ENCODE results near the gene XIRP1. TPM values are rescaled to one million over a fixed set of nuclear protein-coding genes. Genes with fewer than 3 reads are reported as not detected.

XIRP1 gene, protein sequence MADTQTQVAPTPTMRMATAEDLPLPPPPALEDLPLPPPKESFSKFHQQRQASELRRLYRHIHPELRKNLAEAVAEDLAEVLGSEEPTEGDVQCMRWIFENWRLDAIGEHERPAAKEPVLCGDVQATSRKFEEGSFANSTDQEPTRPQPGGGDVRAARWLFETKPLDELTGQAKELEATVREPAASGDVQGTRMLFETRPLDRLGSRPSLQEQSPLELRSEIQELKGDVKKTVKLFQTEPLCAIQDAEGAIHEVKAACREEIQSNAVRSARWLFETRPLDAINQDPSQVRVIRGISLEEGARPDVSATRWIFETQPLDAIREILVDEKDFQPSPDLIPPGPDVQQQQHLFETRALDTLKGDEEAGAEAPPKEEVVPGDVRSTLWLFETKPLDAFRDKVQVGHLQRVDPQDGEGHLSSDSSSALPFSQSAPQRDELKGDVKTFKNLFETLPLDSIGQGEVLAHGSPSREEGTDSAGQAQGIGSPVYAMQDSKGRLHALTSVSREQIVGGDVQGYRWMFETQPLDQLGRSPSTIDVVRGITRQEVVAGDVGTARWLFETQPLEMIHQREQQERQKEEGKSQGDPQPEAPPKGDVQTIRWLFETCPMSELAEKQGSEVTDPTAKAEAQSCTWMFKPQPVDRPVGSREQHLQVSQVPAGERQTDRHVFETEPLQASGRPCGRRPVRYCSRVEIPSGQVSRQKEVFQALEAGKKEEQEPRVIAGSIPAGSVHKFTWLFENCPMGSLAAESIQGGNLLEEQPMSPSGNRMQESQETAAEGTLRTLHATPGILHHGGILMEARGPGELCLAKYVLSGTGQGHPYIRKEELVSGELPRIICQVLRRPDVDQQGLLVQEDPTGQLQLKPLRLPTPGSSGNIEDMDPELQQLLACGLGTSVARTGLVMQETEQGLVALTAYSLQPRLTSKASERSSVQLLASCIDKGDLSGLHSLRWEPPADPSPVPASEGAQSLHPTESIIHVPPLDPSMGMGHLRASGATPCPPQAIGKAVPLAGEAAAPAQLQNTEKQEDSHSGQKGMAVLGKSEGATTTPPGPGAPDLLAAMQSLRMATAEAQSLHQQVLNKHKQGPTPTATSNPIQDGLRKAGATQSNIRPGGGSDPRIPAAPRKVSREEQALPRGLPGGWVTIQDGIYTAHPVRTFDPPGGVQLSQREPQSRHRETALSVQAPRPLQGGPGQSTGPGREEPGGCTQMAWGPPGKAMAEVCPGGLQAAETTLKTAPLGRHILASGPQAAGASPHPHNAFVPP (N-terminal part only)
- not detected for total RNA-seq
- long read RNA-seq, result 0 reads

DNA sequence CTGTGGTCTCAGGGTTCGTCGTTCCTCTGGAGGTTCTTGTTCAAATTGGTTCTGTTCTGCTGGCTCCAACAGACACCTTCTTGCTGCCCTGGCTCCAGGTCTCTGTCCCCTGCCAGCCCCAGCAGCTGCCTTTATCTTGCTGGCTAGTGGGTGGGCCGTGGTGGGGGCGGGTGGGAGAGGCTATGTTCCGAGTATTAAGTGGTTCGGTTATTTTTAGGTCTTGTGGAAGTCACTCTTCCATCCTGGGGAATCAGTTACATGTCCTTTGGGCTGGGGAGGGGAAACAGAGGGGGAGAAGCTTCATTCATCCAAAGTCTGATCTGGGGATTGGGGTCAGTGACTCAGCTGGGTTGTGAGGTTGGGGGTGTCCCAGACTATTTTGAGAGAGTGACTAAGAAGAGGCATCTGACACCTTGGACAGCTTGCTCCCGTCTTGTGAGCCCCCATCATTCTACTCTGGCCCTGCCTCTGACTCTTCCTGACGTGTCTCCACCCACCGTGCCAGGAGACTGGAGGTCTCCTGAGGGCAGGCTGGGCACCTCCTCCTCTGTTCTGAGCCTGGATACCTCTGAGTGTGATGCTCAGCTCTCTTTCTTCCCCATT, at the start of gene XIRP1:
TSS of gene XIRP1 (minus strand) at position 106 of the 603 bp plus-strand sequence. CDS start 3,150 bp downstream, outside the sequence.
- no peaks in the 10 kb centered on the region for H3K9me3 ChIP-seq
- H3K4me1 ChIP-seq, result no peaks in the 10 kb centered on the region
- H3K36me3 ChIP-seq, result no peaks in the 10 kb centered on the region
- no peak within 1 kb of the TSS for H3K4me3 ChIP-seq
- no peak within 1 kb of the TSS for H3K27ac ChIP-seq
- ATAC-seq, result no peak
- no peak for TF ChIP-seq CTCF (IDR thresholded peaks at IDR 0.05)
- intact Hi-C loops (cut with DNase I), result no loop called here
- no peak for DNase-seq
- H3K27me3 ChIP-seq, result no peaks in the 10 kb centered on the region

- no peak for TF ChIP-seq CTCF (IDR thresholded peaks at IDR 0.05)
- Histone ChIP-seq H3K27me3 (peaks cover 6% of the 10 kb centered on the region), H3K4me3 (no peak overlapping the region), H3K9me3 (no peaks in the 10 kb centered on the region), H3K4me1 (no peaks in the 10 kb centered on the region), H3K27ac (no peak overlapping the region), H3K36me3 (no peaks in the 10 kb centered on the region)
- ATAC-seq, result peak; percentile 23
- intact Hi-C loops (cut with DNase I), result no loop called here
- DNase-seq, result no peak
These were observed 49.2 kb upstream of the XIRP1 start for GRCh38 chr3:39241561-39241960.

GRCh38 chr3:39237027-39237426, 44.6 kb upstream of the XIRP1 start:
- no peaks in the 10 kb centered on the region for H3K36me3 ChIP-seq
- H3K4me3 ChIP-seq, result no peak overlapping the region
- TF ChIP-seq CTCF (IDR thresholded peaks at IDR 0.05), result no peak
- H3K27ac ChIP-seq, result no peak overlapping the region
- intact Hi-C loops (cut with DNase I), result no loop called here
- DNase-seq (no peak), ATAC-seq (no peak)
- H3K27me3 ChIP-seq, result peaks cover 15% of the 10 kb centered on the region
- H3K9me3 ChIP-seq, result no peaks in the 10 kb centered on the region
- no peaks in the 10 kb centered on the region for H3K4me1 ChIP-seq

GRCh38 chr3:39234651-39235050, 42.3 kb upstream of the XIRP1 start:
- Histone ChIP-seq H3K36me3 (no peaks in the 10 kb centered on the region), H3K4me1 (no peaks in the 10 kb centered on the region), H3K9me3 (no peaks in the 10 kb centered on the region), H3K27me3 (peaks cover 15% of the 10 kb centered on the region), H3K27ac (no peak overlapping the region), H3K4me3 (no peak overlapping the region)
- intact Hi-C loops (cut with DNase I), result no loop called here
- no peak for ATAC-seq
- no peak for DNase-seq
- TF ChIP-seq CTCF (IDR thresholded peaks at IDR 0.05), result no peak

DNA sequence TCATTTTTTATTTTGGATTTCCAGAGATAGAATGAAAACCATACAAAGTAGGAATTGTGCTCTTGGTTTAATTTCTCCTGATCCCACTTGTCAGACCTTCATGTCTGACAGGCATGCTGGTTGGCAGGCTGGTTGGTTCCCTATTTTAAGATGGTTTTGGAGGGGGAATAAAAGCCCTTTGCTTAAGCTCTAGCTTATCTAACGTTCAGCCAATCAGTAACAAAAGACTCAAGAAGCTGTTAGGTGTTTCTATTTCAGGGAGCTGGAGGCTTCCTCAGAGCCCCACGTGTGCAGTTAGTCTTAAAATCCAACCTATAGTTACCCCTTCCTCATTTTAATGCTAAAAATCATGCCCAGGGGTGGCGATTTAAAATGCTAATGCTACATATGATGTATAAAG, 40.5 kb upstream of the XIRP1 start:
- intact Hi-C loops (cut with DNase I), result no loop called here
- H3K4me3 ChIP-seq, result no peak overlapping the region
- H3K4me1 ChIP-seq, result no peaks in the 10 kb centered on the region
- no peak overlapping the region for H3K27ac ChIP-seq
- no peaks in the 10 kb centered on the region for H3K36me3 ChIP-seq
- no peak for TF ChIP-seq CTCF (IDR thresholded peaks at IDR 0.05)
- peaks cover 15% of the 10 kb centered on the region for H3K27me3 ChIP-seq
- no peaks in the 10 kb centered on the region for H3K9me3 ChIP-seq
- no peak for DNase-seq
- no peak for ATAC-seq

Data from upper lobe of right lung (tissue), 1 donor.